H1 (cell line): ENCODE results near the gene PPP2R5B. TPM values are rescaled to one million over a fixed set of nuclear protein-coding genes. Genes with fewer than 3 reads are reported as not detected.

ENCODE experiments used
- CTCF ChIA-PET: fragments of 300-600 bp; sonication (Branson Sonifier 250); formaldehyde crosslinking; loops from one replicate; lab custom pipeline; 2021; ENCODE audit not compliant: partially characterized antibody; lab: Charles Lee
- POLR2A ChIA-PET: fragments of 300-600 bp; sonication (Branson Sonifier 250); formaldehyde crosslinking; loops from one replicate; lab custom pipeline; 2021; ENCODE audit warnings: inconsistent platforms; ENCODE audit not compliant: partially characterized antibody; lab: Charles Lee
- DNase-seq, 2 experiments: peaks; one replicate each; pipeline versions ENCODE4 v3.0.0 to v3.0.0-alpha.2; 2010 to 2022; ENCODE audit warnings: low spot score in 2 of 2, low read depth in 1 of 2, mixed read lengths in 1 of 2
- FAIRE-seq: peaks from 2 replicates; lab custom pipeline; 2011; peaks lifted over from hg19 to GRCh38; lab: Jason Lieb, UNC
- H2AFZ ChIP-seq: 2 replicates; pipeline ENCODE4 v1.8.1; 2012; ENCODE audit warnings: low read length, inconsistent platforms
- H2AK5ac ChIP-seq: 2 replicates; pipeline ENCODE4 v1.6.1; 2013; ENCODE audit warnings: low read depth, low read length
- H2BK120ac ChIP-seq: replicated peaks from 2 replicates; pipeline ENCODE3; 2013; ENCODE audit warnings: low read depth, low read length, inconsistent platforms
- H2BK12ac ChIP-seq: 2 replicates; pipeline ENCODE4 v1.6.1; 2013; ENCODE audit warnings: low read depth, low read length
- H2BK15ac ChIP-seq: 2 replicates; pipeline ENCODE4 v1.6.1; 2013; ENCODE audit warnings: low read length
- H2BK20ac ChIP-seq: 2 replicates; pipeline ENCODE4 v1.6.1; 2013; ENCODE audit warnings: low read length
- H2BK5ac ChIP-seq: 2 replicates; pipeline ENCODE4 v1.6.1; 2013; ENCODE audit warnings: low read depth, low read length
- H3K14ac ChIP-seq: 2 replicates; pipeline ENCODE4 v1.6.1; 2013; ENCODE audit warnings: inconsistent platforms; ENCODE audit not compliant: insufficient read length
- H3K18ac ChIP-seq: 2 replicates; pipeline ENCODE4 v1.6.1; 2013; ENCODE audit warnings: low read length; ENCODE audit errors: extremely low read depth
- H3K23ac ChIP-seq: 2 replicates; pipeline ENCODE4 v1.6.1; 2013; ENCODE audit warnings: inconsistent platforms; ENCODE audit not compliant: insufficient read length
- H3K23me2 ChIP-seq: 2 replicates; pipeline ENCODE4 v1.6.1; 2013; ENCODE audit warnings: low read depth, low read length
- H3K27ac ChIP-seq: 2 replicates; pipeline ENCODE4 v1.6.1; 2011; ENCODE audit warnings: low read depth, low read length, inconsistent platforms
- H3K27me3 ChIP-seq, 4 experiments: replicated peaks in 1 of 4; 1 replicate in 1 of 4; 2 replicates in 3 of 4; pipeline versions ENCODE4 v1.6.1 to v1.8.1; 2011 to 2013; ENCODE audit warnings: low read length in 3 of 4, mild to moderate bottlenecking in 3 of 4, inconsistent platforms in 2 of 4, mixed read lengths in 2 of 4, moderate library complexity in 1 of 4; ENCODE audit not compliant: control insufficient read depth in 3 of 4, insufficient read depth in 3 of 4; ENCODE audit errors: extremely low read depth in 1 of 4
- H3K36me3 ChIP-seq, 4 experiments: 2 replicates each; pipeline versions ENCODE4 v1.6.1 to v1.8.1; 2011 to 2013; ENCODE audit warnings: mild to moderate bottlenecking in 4 of 4, low read length in 3 of 4, moderate library complexity in 2 of 4, control low read depth in 1 of 4, inconsistent platforms in 1 of 4; ENCODE audit not compliant: insufficient read depth in 4 of 4, control insufficient read depth in 2 of 4
- H3K4ac ChIP-seq: replicated peaks from 2 replicates; pipeline ENCODE3; 2013; ENCODE audit warnings: low read length, low read depth, mixed read lengths, inconsistent platforms; ENCODE audit not compliant: insufficient read length
- H3K4me1 ChIP-seq, 4 experiments: replicated peaks in 1 of 4; 1 replicate in 1 of 4; 2 replicates in 3 of 4; pipeline versions ENCODE4 v1.6.1 to v1.8.1; 2011 to 2013; ENCODE audit warnings: low read length in 3 of 4, inconsistent platforms in 2 of 4, mixed read lengths in 1 of 4; ENCODE audit not compliant: insufficient read depth in 4 of 4, control insufficient read depth in 3 of 4
- H3K4me2 ChIP-seq, 2 experiments: 2 replicates each; pipeline versions ENCODE4 v1.6.1 to v1.8.1; 2011 to 2013; ENCODE audit warnings: low read depth in 2 of 2, low read length in 2 of 2, control low read depth in 1 of 2, inconsistent platforms in 1 of 2, mild to moderate bottlenecking in 1 of 2; ENCODE audit not compliant: insufficient read depth in 1 of 2
- H3K4me3 ChIP-seq, 4 experiments: fragments of 200-600, 300-600 bp in 1 of 4; sonication (generic), shearing (Covaris generic), sonication (Bioruptor Twin) in 1 of 4; 2 replicates each; pipeline versions ENCODE4 v1.5.1 to v1.8.1; 2011 to 2016; ENCODE audit warnings: low read length in 4 of 4, low read depth in 3 of 4, control low read depth in 2 of 4, inconsistent platforms in 2 of 4, mild to moderate bottlenecking in 2 of 4, mixed read lengths in 1 of 4, moderate library complexity in 1 of 4; ENCODE audit not compliant: insufficient read depth in 2 of 4; ENCODE audit errors: extremely low read depth in 1 of 4
- H3K56ac ChIP-seq: replicated peaks from 2 replicates; pipeline ENCODE3; 2013; ENCODE audit warnings: low read depth, mild to moderate bottlenecking, mixed read lengths, low read length, inconsistent platforms; ENCODE audit not compliant: insufficient read length
- H3K79me1 ChIP-seq: 2 replicates; pipeline ENCODE4 v1.6.1; 2013; ENCODE audit warnings: low read depth, low read length, control low read depth
- H3K79me2 ChIP-seq, 2 experiments: 2 replicates each; pipeline versions ENCODE4 v1.6.1 to v1.8.1; 2012 to 2013; ENCODE audit warnings: low read length in 2 of 2, mild to moderate bottlenecking in 2 of 2, inconsistent platforms in 1 of 2; ENCODE audit not compliant: insufficient read depth in 2 of 2, control insufficient read depth in 1 of 2
- H3K9ac ChIP-seq, 4 experiments: replicated peaks in 1 of 4; 1 replicate in 1 of 4; 2 replicates in 3 of 4; pipeline versions ENCODE4 v1.6.1 to v1.8.1; 2011 to 2013; ENCODE audit warnings: low read depth in 3 of 4, low read length in 3 of 4, control low read depth in 2 of 4, mild to moderate bottlenecking in 2 of 4, moderate library complexity in 2 of 4, inconsistent platforms in 1 of 4; ENCODE audit errors: extremely low read depth in 1 of 4
- H3K9me3 ChIP-seq, 2 experiments: 2 replicates each; pipeline versions ENCODE4 v1.6.1 to v1.8.1; 2012 to 2013; ENCODE audit warnings: mild to moderate bottlenecking in 2 of 2, moderate library complexity in 2 of 2, control low read depth in 1 of 2, inconsistent platforms in 1 of 2, low read depth in 1 of 2, low read length in 1 of 2, mixed read lengths in 1 of 2; ENCODE audit not compliant: insufficient read depth in 2 of 2
- H4K20me1 ChIP-seq, 2 experiments: replicated peaks in 1 of 2; 2 replicates each; pipeline versions ENCODE3 to v1.8.1; 2011 to 2013; ENCODE audit warnings: inconsistent platforms in 2 of 2, low read length in 2 of 2, mild to moderate bottlenecking in 1 of 2; ENCODE audit not compliant: insufficient read depth in 2 of 2, control insufficient read depth in 1 of 2
- H4K5ac ChIP-seq: 2 replicates; pipeline ENCODE4 v1.6.1; 2013; ENCODE audit warnings: low read length, low read depth, mixed read lengths, inconsistent platforms; ENCODE audit not compliant: insufficient read length
- H4K8ac ChIP-seq: 2 replicates; pipeline ENCODE4 v1.8.0; 2013; ENCODE audit warnings: mild to moderate bottlenecking, moderate library complexity, low read length, inconsistent platforms; ENCODE audit not compliant: insufficient read depth; ENCODE audit errors: extremely low read depth
- H4K91ac ChIP-seq: replicated peaks from 2 replicates; pipeline ENCODE3; 2013; ENCODE audit warnings: low read length, mixed read lengths, inconsistent platforms; ENCODE audit not compliant: insufficient read length
- PHF8 ChIP-seq: fragments of 200-600 bp; sonication (generic); conservative IDR thresholded peaks from 2 replicates; pipeline ENCODE4 v1.7.1; 2012; ENCODE audit warnings: low read depth, mild to moderate bottlenecking, inconsistent platforms, low read length, moderate library complexity
- POLR2AphosphoS5 ChIP-seq: IDR thresholded peaks from 2 replicates; pipeline ENCODE4 v1.6.1; 2011; ENCODE audit warnings: low read depth, low read length
- SIRT6 ChIP-seq: IDR thresholded peaks from one replicate; pipeline ENCODE4 v1.7.1; 2012; ENCODE audit warnings: low read length, inconsistent platforms
- SUZ12 ChIP-seq: fragments of 200-600 bp; sonication (generic); IDR thresholded peaks from 2 replicates; pipeline ENCODE4 v1.6.1; 2012; ENCODE audit warnings: mild to moderate bottlenecking, inconsistent platforms, low read length, moderate library complexity, mixed read lengths
- WGBS, 2 experiments: shearing (Covaris generic) in 1 of 2; methylation state at CpG; one replicate each; pipeline versions ENCODE4 v1.1.6 to v1.1.7; 2013 to 2015; ENCODE audit warnings: low lambda C conversion rate in 2 of 2, mixed read lengths in 2 of 2, inconsistent platforms in 1 of 2, low coverage in 1 of 2, missing lambda C conversion rate in 1 of 2; ENCODE audit not compliant: insufficient replicate concordance in 2 of 2, insufficient coverage in 1 of 2, insufficient read length in 1 of 2; ENCODE audit errors: extremely low coverage in 1 of 2, missing lambda C conversion rate in 1 of 2; 5-methylcytosine and 5-hydroxymethylcytosine counted together
- polyA plus RNA-seq, 7 experiments: library from polyadenylated mRNA; depleted of rRNA in 3 of 7; stranded (reverse) in 5 of 7; unstranded in 2 of 7; fragments of >200 nt in 5 of 7; fragments of 200-250 nt in 2 of 7; gene quantifications; 1 replicate in 5 of 7; 2 replicates in 1 of 7; 4 replicates in 1 of 7; pipeline versions ENCODE4 v1.2.1 to v1.2.3, GENCODE V29; 2011 to 2013; ENCODE audit warnings: missing spikeins in 2 of 7, mixed read lengths in 2 of 7
- total RNA-seq: library from RNA; stranded (reverse); fragmentation: NEBNext Ultra II Directional; extraction: Animal tissue kit (Norgen Biotek cat#: 25700); gene quantifications from 2 replicates; pipeline ENCODE4 v1.2.1, GENCODE V29; 2021
- TF ChIP-seq, protein P1 (sequence below): IDR thresholded peaks from 2 replicates; pipeline ENCODE4 v1.6.1; 2012; ENCODE audit warnings: inconsistent platforms

Gene PPP2R5B
- total and polyA plus RNA-seq, 2 of the 8 experiments (the other 6 are each of a cell fraction or from before 2014, with no cell fraction given): 4.9 to 5.1 TPM

- Histone ChIP-seq H4K8ac (no peak overlapping the region), H3K9ac (no peak overlapping the region), H2AK5ac (no peak overlapping the region), H3K18ac (no peak overlapping the region), H3K23me2 (no peaks in the 10 kb centered on the region), H3K79me2 (no peaks in the 10 kb centered on the region), H4K20me1 (peaks cover 0 to 2% of the 10 kb centered on the region in 2 experiments), H3K23ac (no peak overlapping the region), H3K4me2 (no peak overlapping the region), H3K27ac (no peak overlapping the region), H3K4me1 (peaks cover 0 to 2% (median under 1%) of the 10 kb centered on the region in 4 experiments; a peak in 2 of 7 replicates), H3K79me1 (no peaks in the 10 kb centered on the region), H2BK20ac (no peak overlapping the region), H3K4me3 (no peak overlapping the region), H2BK12ac (no peak overlapping the region), H4K91ac (no peak overlapping the region), H2BK15ac (no peak overlapping the region), H3K4ac (no peak overlapping the region), H3K27me3 (no peaks in the 10 kb centered on the region), H3K14ac (no peak overlapping the region), H4K5ac (no peak overlapping the region), H2AFZ (no peak overlapping the region), H2BK120ac (no peak overlapping the region), H3K9me3 (no peaks in the 10 kb centered on the region), H3K36me3 (peaks cover 0 to 11% (median 1%) of the 10 kb centered on the region in 4 experiments; a peak in 3 of 8 replicates), H3K56ac (no peak overlapping the region), H2BK5ac (no peak overlapping the region)
- no peak for TF ChIP-seq PHF8
- TF ChIP-seq SIRT6: no peak
- TF ChIP-seq, protein P1, sequence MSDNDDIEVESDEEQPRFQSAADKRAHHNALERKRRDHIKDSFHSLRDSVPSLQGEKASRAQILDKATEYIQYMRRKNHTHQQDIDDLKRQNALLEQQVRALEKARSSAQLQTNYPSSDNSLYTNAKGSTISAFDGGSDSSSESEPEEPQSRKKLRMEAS: no peak
- TF ChIP-seq SUZ12: no peak
- TF ChIP-seq POLR2AphosphoS5: no peak
- POLR2A ChIA-PET: interaction anchor here (1.3 to 24.6 kb wide), 4 partner anchors 12 to 146 kb away, joined by 3 to 408 read pairs (median 9); partner anchors contain the start of genes EHD1 and SAC3D1
- 93% methylated on average over 32 of the region's 39 CpGs; no CpG with 5 or more reads in 1 of the 2 experiments for WGBS, 2 experiments
- FAIRE-seq (no peak), DNase-seq (no peak)
- CTCF ChIA-PET: interaction anchor here (0.9 to 32.2 kb wide), 15 partner anchors 7 to 104 kb away, joined by 3 to 1058 read pairs (median 5); partner anchors contain the start of genes BATF2, CDC42BPG, EHD1 and MAJIN
These were observed 29.6 kb upstream of the PPP2R5B start for GRCh38 chr11:64894812-64895452.
